Neural cell (in vitro differentiated cells): ENCODE data around the gene EFCAB13.

Experiments
- CTCF ChIP-seq: fragments of 450-650 bp; IDR thresholded peaks from 2 replicates; pipeline ENCODE4 v1.5.1; 2014; ENCODE audit warnings: antibody characterized with exemption, mild to moderate bottlenecking, moderate library complexity; ENCODE audit not compliant: poor library complexity, severe bottlenecking
- EP300 ChIP-seq: fragments of 450-650 bp; conservative IDR thresholded peaks from 2 replicates; pipeline ENCODE4 v1.6.1; 2014; ENCODE audit warnings: antibody characterized with exemption, mild to moderate bottlenecking, moderate library complexity; ENCODE audit not compliant: poor library complexity, severe bottlenecking
- EZH2 ChIP-seq: fragments of 200-600, 300-800 bp; shearing (Covaris generic), sonication (generic); IDR thresholded peaks from 2 replicates; pipeline ENCODE4 v1.6.1; 2014; ENCODE audit warnings: antibody characterized with exemption, low read length, borderline replicate concordance, mild to moderate bottlenecking; ENCODE audit not compliant: insufficient read depth, poor library complexity, severe bottlenecking
- MXI1 ChIP-seq: fragments of 450-650 bp; conservative IDR thresholded peaks from 2 replicates; pipeline ENCODE4 v1.6.1; 2014; ENCODE audit warnings: antibody characterized with exemption, mild to moderate bottlenecking; ENCODE audit not compliant: poor library complexity, severe bottlenecking
- POLR2AphosphoS5 ChIP-seq: IDR thresholded peaks from 2 replicates; pipeline ENCODE4 v1.6.1; 2012
- RAD21 ChIP-seq: fragments of 450-650 bp; conservative IDR thresholded peaks from 2 replicates; pipeline ENCODE4 v1.6.1; 2014; ENCODE audit warnings: antibody characterized with exemption, mild to moderate bottlenecking, moderate library complexity
- TAF1 ChIP-seq: IDR thresholded peaks from 2 replicates; pipeline ENCODE4 v1.6.1; 2012; ENCODE audit warnings: low read depth

- TF ChIP-seq MXI1, result no peak
- TF ChIP-seq CTCF, result no peak
- no peak for TF ChIP-seq TAF1
- TF ChIP-seq RAD21, result no peak
- TF ChIP-seq POLR2AphosphoS5, result no peak
- no peak for TF ChIP-seq EP300
- TF ChIP-seq EZH2, result no peak
These were observed 14.3 kb downstream of the EFCAB13 start for GRCh38 chr17:47338026-47338425.
